ENCODE measurements around the gene REXO4.

The REXO4 gene

GRCh38 chr9:133371261-133371711 is 46.5 kb downstream of the REXO4 start:
- in situ Hi-C loops (cut with HindIII; ENCODE audit: low sequenced_read_pairs): loop anchor here (10.0 kb wide), 2 partner anchors 124 to 346 kb away; no protein-coding TSS in a partner anchor

DNA sequence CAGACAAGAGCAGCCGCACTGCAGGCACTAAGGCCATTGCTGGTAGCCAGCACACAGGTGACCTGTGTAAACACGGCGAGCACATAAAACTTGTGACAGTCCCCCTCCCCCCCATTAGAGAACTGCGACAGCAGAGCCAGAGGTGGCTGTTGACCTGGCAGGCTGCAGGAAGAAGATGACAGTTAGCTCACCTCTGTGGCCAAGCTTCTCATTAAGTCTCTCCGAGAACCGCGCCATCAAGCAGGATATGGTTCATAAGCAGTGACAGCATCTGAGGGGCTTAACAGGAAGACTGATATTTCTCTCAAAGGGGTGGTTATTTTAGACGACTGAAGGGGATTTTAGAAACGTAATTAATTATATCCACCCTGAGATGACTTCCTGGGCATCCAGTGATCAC is 47.1 kb downstream of the REXO4 start:
- in situ Hi-C loops (cut with HindIII; ENCODE audit: low sequenced_read_pairs): loop anchor here (10.0 kb wide), 2 partner anchors 124 to 346 kb away; no protein-coding TSS in a partner anchor

GRCh38 chr9:133369933-133370332 is 47.9 kb downstream of the REXO4 start:
- in situ Hi-C loops (cut with HindIII; ENCODE audit: low sequenced_read_pairs): loop anchor here (10.0 kb wide), 2 partner anchors 125 to 345 kb away; no protein-coding TSS in a partner anchor

DNA sequence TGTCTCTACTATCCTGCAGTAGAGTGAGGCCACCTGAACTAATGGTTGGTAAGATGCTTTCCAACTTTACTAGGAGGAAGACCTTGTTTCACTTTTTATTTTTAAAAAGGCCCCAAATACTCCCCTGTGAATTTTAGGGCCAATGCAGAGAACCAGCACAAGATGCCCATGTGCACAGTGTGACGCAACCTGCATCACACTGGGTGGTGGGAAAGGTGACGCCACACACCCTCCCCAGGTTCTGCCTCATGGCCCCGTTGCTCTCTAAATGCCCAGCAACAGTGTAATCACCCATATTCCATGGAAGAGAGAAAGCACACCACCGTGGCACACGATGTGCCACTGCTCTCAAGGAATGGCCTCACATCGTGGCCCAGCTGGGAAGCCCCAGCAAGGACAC is 48.4 kb downstream of the REXO4 start:
- in situ Hi-C loops (cut with HindIII; ENCODE audit: low sequenced_read_pairs): no loop called here

DNA sequence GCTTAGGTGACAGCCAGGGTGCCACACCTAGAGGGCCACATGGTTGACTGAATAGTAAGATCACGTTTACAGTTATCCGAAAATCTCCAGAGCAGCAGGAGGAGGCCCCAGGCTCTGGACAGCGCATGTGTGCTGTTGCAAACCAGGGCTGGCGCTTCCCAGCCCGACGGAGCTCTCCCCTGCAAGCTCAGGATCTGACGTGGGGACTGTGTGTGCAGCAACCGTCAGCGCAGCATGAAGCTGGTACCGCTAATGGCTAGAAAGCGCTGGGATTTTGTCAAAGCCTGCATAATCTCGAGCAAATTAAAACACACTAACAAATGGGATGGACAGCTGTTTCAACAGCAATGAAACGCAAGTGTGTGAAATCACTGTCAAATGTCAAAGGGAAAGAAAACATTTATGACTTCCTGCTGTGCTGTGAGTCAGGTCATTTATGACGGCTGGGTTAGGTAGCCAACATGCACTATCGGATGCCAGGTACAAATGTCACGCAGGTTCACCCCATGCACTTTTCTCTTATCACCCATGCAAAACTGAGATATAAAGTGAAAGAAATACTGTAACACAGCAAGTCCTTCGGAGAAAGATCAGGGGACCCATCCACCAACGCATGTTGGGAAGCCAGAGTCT is 49.4 kb downstream of the REXO4 start:
- in situ Hi-C loops (cut with HindIII; ENCODE audit: low sequenced_read_pairs): no loop called here

DNA sequence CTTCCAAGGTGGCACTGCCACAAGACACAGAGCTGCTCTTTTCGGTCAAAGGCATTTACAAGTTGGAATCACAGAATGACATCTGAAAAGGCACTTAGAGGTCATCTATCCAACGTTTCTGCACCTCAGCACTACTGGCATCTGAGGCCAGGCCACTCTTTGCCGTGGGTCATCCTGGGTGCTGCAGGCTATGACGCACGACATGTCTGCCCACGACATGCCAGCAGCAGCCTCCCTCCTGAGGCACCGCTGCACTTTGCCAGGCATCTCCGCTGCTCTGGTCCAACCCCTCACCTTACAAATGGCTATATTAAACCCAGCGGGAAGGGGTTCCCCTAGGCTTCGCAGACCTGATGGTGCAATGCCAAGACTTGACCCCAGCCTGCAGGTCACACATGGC is 50.0 kb downstream of the REXO4 start:
- in situ Hi-C loops (cut with HindIII; ENCODE audit: low sequenced_read_pairs): no loop called here

DNA sequence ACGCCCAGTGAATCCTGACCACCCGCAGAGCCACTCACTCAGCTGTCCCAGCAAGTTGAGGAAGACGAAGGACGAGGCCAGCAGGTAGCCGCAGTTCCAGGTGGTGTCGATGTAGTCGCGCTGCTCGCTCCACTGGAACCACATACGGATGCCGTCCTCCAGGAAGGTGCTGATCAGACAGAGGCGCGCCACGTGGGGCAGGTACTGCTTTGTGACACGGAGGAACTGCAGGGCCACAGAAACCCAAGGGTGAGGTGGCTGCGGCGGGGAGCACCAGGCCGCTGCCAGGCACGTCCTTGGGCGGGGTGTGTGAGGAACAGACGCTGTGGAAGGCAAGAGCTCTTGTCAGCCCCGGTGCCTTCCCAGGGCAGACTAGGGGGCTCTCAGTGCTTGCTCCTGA is 50.6 kb downstream of the REXO4 start:
- in situ Hi-C loops (cut with HindIII; ENCODE audit: low sequenced_read_pairs): no loop called here

GRCh38 chr9:133366435-133366834 is 51.4 kb downstream of the REXO4 start:
- in situ Hi-C loops (cut with HindIII; ENCODE audit: low sequenced_read_pairs): no loop called here

GRCh38 chr9:133362359-133363044 is 55.3 kb downstream of the REXO4 start:
- in situ Hi-C loops (cut with HindIII; ENCODE audit: low sequenced_read_pairs): no loop called here

DNA sequence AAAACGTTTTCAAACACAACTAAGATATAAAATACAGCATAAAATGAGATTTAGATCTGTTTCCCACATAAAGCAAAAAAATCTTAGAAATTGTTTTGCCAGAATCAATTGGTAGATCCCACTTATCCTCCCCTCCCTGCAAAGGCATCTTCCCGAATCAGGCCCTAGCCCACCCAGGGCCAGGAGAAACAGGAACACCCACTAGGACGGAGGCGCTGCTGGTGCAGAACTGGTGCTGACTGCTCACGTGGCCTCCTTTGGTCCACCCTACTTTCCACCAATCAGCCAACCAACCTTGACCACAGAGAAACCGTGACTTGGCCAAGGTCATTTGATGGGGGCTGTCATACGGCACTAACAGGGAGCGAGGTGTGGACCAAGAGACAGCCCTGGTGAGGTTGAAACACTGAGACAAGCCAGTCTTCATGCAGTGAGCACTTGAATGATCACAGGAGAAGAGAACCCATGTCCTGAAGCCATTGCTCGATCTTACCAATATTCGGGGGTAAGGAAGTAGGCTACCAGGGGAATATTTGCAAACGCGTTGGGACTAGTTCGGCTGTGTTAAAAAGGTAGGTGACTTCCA is 56.2 kb downstream of the REXO4 start:
- in situ Hi-C loops (cut with HindIII; ENCODE audit: low sequenced_read_pairs): no loop called here

DNA sequence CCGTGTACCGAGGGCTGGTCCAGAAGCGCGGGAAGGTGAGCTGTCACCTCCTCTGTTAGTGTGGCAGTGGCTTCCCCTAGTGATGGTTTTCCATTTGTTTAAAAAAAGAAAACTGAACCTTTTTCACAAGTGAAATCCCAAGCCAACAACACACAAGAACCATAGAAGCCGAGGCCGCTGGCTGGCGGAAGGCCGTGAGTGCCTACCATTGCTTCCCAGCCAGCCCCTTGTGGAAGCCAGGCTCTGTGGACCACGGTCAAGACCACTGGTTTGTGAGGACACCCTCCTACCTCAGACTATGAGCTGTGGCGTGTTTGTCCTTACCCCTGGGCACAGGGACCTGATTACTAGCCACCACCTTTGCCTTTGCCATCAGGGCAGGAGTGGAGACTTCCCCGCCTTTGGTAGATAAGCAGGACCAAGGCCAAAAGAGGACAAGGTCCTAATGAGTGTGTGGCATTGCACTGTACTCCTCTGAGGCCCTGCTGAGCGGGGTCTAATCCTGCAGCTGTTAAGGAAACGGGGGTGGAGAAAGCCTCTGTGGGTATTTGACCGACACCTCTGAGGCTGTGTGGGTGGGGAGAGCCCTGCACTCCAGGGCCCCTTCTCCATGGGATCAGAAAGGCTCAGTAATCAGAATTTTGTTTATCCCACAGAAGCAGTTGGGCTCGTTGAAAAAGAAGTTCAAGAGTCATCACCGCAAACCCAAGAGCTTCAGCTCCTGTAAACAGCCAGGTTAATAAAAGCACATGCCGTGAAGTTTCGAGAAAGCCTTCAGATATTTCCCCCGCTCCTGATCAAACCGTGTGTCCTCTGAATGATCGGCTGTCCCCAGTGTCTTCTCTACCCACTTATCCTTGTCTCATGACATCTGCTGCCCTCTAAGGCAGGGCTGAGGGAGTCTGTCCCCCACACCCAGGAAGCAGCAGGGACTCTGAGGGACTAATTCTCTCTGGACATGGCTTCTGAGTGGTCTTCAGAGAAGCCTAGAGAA is 57.1 kb downstream of the REXO4 start:
- in situ Hi-C loops (cut with HindIII; ENCODE audit: low sequenced_read_pairs): no loop called here

DNA sequence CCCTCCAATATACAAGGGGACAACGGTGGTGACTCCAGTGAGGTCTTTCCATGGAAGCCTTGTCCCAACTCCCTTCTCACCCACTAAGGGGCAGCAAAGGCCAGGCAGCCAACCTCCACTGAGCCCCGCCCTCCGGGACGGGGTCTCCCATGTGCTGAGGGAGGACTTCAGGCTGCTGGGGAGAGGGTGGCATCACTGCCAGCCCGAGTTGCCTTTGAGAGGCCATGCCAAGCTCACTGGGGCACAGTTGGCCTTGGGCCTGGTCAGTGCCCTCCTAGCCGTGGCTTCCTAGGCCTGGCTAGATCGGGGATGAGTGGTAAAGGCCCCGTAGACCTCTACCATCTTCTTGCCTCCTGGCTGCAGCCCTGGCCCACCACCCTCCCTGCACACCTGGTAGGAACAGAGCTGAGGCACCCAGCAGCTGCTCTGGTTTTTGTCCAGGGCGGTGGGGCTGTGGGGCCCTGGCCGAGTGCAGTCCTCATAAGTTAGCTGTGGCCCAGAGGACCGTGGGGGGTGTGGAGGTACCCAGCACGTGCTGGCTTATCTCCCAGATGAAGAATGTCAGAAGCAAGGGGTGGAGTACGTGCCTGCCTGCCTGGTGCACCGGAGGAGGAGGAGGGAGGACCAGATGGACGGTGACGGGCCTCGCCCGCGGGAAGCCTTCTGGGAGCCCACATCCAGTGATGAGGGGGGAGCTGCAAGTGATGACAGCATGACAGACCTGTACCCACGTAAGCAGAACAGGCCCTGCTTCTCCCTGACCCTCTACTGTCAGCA is 58.2 kb downstream of the REXO4 start:
- in situ Hi-C loops (cut with HindIII; ENCODE audit: low sequenced_read_pairs): no loop called here

DNA sequence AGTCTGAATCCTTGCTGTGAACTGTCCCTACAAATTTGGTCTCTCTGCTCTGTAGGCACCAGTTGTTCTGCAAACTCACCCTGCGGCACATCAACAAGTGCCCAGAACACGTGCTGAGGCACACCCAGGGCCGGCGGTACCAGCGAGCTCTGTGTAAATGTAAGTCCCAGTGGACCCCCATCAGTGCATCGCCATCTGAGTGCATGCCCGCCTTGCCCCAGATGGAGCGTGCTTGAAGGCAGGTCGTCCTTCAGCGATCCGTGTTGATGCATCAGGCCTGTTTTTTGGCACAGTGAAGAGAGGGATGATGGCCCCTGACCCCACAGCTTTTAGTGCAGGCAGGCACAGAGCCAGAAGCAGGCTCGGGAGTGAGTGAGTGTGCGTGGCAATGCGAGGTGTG is 60.2 kb downstream of the REXO4 start:
- in situ Hi-C loops (cut with HindIII; ENCODE audit: low sequenced_read_pairs): no loop called here

GRCh38 chr9:133356391-133357091 is 61.3 kb downstream of the REXO4 start, which contains the start of the genes SURF1 and SURF2:
TSS of gene SURF1 (minus strand) at chr9:133356487. CDS start at chr9:133356453, 34 bp downstream.
TSS of gene SURF2 (plus strand) at chr9:133356550. CDS start at chr9:133356593, 43 bp downstream.
- in situ Hi-C loops (cut with HindIII; ENCODE audit: low sequenced_read_pairs): no loop called here
